PC-9 (cell line): ENCODE measurements around the gene DDX6.
"Not testable (repeated sequence)": the region's sequence is repeated elsewhere in the genome, so short reads cannot be mapped to it uniquely, and the experiment has no call there.

Experiments used
- EZH2 ChIP-seq: fragments of 200-600 bp; sonication (generic); IDR thresholded peaks from 2 replicates; pipeline ENCODE4 v1.8.0; 2017; ENCODE audit warnings: antibody characterized with exemption, low read depth
- TF ChIP-seq, protein P1 (sequence below): fragments of 200-600 bp; sonication (generic); conservative IDR thresholded peaks from 2 replicates; pipeline ENCODE4 v1.6.1; 2017; ENCODE audit warnings: mixed run types, antibody characterized with exemption, mild to moderate bottlenecking, moderate library complexity

DNA sequence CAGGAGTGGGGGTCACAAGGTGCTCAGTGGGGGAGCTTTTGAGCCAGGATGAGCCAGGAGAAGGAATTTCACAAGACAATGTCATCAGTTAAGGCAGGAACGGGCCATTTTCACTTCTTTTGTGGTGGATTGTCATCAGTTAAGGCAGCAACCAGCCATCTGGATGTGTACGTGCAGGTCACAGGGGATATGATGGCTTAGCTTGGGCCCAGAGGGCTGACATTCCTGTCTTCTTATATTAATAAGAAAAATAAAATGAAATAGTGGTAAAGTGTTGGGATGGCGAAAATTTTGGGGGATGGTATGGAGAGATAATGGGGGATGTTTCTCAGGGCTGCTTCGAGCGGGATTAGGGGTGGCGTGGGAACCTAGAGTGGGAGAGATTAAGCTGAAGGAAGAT lies 73.7 kb downstream of the DDX6 start:
- TF ChIP-seq, protein P1, sequence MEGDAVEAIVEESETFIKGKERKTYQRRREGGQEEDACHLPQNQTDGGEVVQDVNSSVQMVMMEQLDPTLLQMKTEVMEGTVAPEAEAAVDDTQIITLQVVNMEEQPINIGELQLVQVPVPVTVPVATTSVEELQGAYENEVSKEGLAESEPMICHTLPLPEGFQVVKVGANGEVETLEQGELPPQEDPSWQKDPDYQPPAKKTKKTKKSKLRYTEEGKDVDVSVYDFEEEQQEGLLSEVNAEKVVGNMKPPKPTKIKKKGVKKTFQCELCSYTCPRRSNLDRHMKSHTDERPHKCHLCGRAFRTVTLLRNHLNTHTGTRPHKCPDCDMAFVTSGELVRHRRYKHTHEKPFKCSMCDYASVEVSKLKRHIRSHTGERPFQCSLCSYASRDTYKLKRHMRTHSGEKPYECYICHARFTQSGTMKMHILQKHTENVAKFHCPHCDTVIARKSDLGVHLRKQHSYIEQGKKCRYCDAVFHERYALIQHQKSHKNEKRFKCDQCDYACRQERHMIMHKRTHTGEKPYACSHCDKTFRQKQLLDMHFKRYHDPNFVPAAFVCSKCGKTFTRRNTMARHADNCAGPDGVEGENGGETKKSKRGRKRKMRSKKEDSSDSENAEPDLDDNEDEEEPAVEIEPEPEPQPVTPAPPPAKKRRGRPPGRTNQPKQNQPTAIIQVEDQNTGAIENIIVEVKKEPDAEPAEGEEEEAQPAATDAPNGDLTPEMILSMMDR, result not testable (repeated sequence)
- TF ChIP-seq EZH2, result not testable (repeated sequence)
